Dermis blood vessel endothelial cell (primary cell): ENCODE data around the gene CHST1. TPM values are rescaled to one million over a fixed set of nuclear protein-coding genes. Genes with fewer than 3 reads are reported as not detected.

Experiments used
- DNase-seq: peaks from one replicate; pipeline ENCODE4 v3.0.0; 2010
- total RNA-seq: library from RNA; depleted of rRNA; stranded (reverse); fragments of >200 nt; gene quantifications from 2 replicates; pipeline ENCODE4 v1.2.3, GENCODE V29; 2014

The CHST1 gene
- total RNA-seq, 1 donor from 2014 or later: 23.1 TPM

- no peak for DNase-seq
Observed at GRCh38 chr11:45605051-45605450, 60.4 kb downstream of the CHST1 start.

- peak; percentile 37 for DNase-seq
Observed at GRCh38 chr11:45603946-45604682, 61.3 kb downstream of the CHST1 start.

- no peak for DNase-seq
Observed at GRCh38 chr11:45599161-45599943, 66.1 kb downstream of the CHST1 start.

Other genes starting within 250 kb of the CHST1 start
- 4.8 and 14.2 TPM in 2 replicates for gene SLC35C1, start 139.5 kb upstream of the CHST1 start, total RNA-seq
- 8.2 and 11.6 TPM in 2 replicates for gene CRY2, start 181.9 kb upstream of the CHST1 start, total RNA-seq
- gene MAPK8IP1, start 220.0 kb upstream of the CHST1 start, total RNA-seq: 2.2 and 3.1 TPM in 2 replicates
- gene FREY1, start 241.6 kb upstream of the CHST1 start, total RNA-seq: 0.70 and 0.85 TPM in 2 replicates